Measurements from ENCODE around the gene FXR1. TPM values are rescaled to one million over a fixed set of nuclear protein-coding genes. Genes with fewer than 3 reads are reported as not detected.

FXR1 gene
- total and polyA plus RNA-seq, 4 donors = 18.6 to 72.9 (median 46.6) TPM

DNA sequence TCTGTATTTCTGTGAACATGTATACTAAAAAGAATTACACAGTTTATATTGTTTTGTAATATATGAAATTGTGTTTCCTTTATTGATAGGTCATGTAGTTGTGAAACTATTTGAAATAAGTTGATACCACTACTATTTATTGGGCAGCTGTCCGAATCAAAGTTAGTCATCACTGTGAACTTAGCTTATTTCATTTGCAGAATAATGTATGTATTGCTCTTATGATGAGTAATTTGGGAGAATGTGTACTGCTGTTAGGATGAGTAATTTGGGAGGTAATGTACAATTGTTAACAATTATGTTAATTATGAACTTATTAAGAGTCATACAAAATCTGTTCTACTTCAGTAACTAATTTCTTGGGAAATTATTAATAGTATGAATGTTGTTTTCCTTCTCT is 22.2 kb downstream of the FXR1 start:
- no peaks in the 10 kb centered on the region for H3K27me3 ChIP-seq (ENCODE audit: control insufficient read depth in 4 of 4, insufficient read depth in 4 of 4, low read length in 3 of 4)
- WGBS = 92% methylated on average over 1 of the region's 1 CpG

GRCh38 chr3:180940826-180941225 is 28.4 kb downstream of the FXR1 start:
- Histone ChIP-seq H3K9ac (ENCODE audit: low read depth in 1 of 2, low read length in 2 of 2) (no peak overlapping the region), H3K27ac (ENCODE audit: low read depth in 1 of 2, low read length in 2 of 2) (no peak overlapping the region), H3K9me3 (ENCODE audit: control insufficient read depth in 4 of 4, low read length in 3 of 4) (no peaks in the 10 kb centered on the region), H3K4me3 (ENCODE audit: low read depth in 1 of 3, low read length in 3 of 3) (no peak overlapping the region), H3K36me3 (ENCODE audit: control insufficient read depth in 4 of 4, insufficient read depth in 3 of 4, low read depth in 1 of 4, low read length in 3 of 4) (peaks cover 4 to 16% (median 8%) of the 10 kb centered on the region in 4 donors), H3K4me1 (ENCODE audit: control insufficient read depth in 4 of 4, insufficient read depth in 4 of 4, low read length in 3 of 4) (no peaks in the 10 kb centered on the region), H3K27me3 (ENCODE audit: control insufficient read depth in 4 of 4, insufficient read depth in 4 of 4, low read length in 3 of 4) (no peaks in the 10 kb centered on the region)
- DNase-seq (ENCODE audit: low spot score) = no peak
- 97% methylated on average over 5 of the region's 5 CpGs for WGBS
- TF ChIP-seq, protein P1, sequence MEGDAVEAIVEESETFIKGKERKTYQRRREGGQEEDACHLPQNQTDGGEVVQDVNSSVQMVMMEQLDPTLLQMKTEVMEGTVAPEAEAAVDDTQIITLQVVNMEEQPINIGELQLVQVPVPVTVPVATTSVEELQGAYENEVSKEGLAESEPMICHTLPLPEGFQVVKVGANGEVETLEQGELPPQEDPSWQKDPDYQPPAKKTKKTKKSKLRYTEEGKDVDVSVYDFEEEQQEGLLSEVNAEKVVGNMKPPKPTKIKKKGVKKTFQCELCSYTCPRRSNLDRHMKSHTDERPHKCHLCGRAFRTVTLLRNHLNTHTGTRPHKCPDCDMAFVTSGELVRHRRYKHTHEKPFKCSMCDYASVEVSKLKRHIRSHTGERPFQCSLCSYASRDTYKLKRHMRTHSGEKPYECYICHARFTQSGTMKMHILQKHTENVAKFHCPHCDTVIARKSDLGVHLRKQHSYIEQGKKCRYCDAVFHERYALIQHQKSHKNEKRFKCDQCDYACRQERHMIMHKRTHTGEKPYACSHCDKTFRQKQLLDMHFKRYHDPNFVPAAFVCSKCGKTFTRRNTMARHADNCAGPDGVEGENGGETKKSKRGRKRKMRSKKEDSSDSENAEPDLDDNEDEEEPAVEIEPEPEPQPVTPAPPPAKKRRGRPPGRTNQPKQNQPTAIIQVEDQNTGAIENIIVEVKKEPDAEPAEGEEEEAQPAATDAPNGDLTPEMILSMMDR (IDR thresholded peaks at IDR 0.05; ENCODE audit: low read depth, low read length, missing input control) = no peak
- no peak for TF ChIP-seq FOXA1 (IDR thresholded peaks at IDR 0.05)
- TF ChIP-seq ZBTB33 (IDR thresholded peaks at IDR 0.05) = no peak
- no peak for TF ChIP-seq GABPA (IDR thresholded peaks at IDR 0.05 in 1 of 2, conservative IDR thresholded peaks at IDR 0.05 in 1 of 2)
- no peak for TF ChIP-seq HNF4G (IDR thresholded peaks at IDR 0.05)
- TF ChIP-seq HNF4A (conservative IDR thresholded peaks at IDR 0.05) = no peak
- TF ChIP-seq RAD21 (IDR thresholded peaks at IDR 0.05) = no peak
- TF ChIP-seq JUND (IDR thresholded peaks at IDR 0.05) = no peak
- TF ChIP-seq FOXA2 (IDR thresholded peaks at IDR 0.05) = no peak
- no peak for TF ChIP-seq SP1 (IDR thresholded peaks at IDR 0.05)
- TF ChIP-seq NR2F2 (IDR thresholded peaks at IDR 0.05) = no peak
- TF ChIP-seq REST (IDR thresholded peaks at IDR 0.05) = no peak
- TF ChIP-seq RXRA (IDR thresholded peaks at IDR 0.05) = no peak
- TF ChIP-seq, protein P2, sequence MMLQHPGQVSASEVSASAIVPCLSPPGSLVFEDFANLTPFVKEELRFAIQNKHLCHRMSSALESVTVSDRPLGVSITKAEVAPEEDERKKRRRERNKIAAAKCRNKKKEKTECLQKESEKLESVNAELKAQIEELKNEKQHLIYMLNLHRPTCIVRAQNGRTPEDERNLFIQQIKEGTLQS (IDR thresholded peaks at IDR 0.05) = no peak
- TF ChIP-seq, protein P3, sequence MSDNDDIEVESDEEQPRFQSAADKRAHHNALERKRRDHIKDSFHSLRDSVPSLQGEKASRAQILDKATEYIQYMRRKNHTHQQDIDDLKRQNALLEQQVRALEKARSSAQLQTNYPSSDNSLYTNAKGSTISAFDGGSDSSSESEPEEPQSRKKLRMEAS (IDR thresholded peaks at IDR 0.05) = no peak
- no peak for TF ChIP-seq YY1 (IDR thresholded peaks at IDR 0.05)
- TF ChIP-seq TAF1 (conservative IDR thresholded peaks at IDR 0.05) = no peak

More for the DNA sequence above, 22.2 kb downstream of the FXR1 start:
- Histone ChIP-seq H3K4me3 (ENCODE audit: low read depth in 1 of 3, low read length in 3 of 3) (no peak overlapping the region), H3K27ac (ENCODE audit: low read depth in 1 of 2, low read length in 2 of 2) (no peak overlapping the region), H3K9ac (ENCODE audit: low read depth in 1 of 2, low read length in 2 of 2) (no peak overlapping the region), H3K9me3 (ENCODE audit: control insufficient read depth in 4 of 4, low read length in 3 of 4) (no peaks in the 10 kb centered on the region), H3K36me3 (ENCODE audit: control insufficient read depth in 4 of 4, insufficient read depth in 3 of 4, low read depth in 1 of 4, low read length in 3 of 4) (peaks cover 3 to 13% (median 7%) of the 10 kb centered on the region in 4 donors), H3K4me1 (ENCODE audit: control insufficient read depth in 4 of 4, insufficient read depth in 4 of 4, low read length in 3 of 4) (no peaks in the 10 kb centered on the region)
- no peak for DNase-seq (ENCODE audit: low spot score)
- TF ChIP-seq NR2F2 (IDR thresholded peaks at IDR 0.05) = no peak
